ENCODE data around the gene PIP5K1B. TPM values are rescaled to one million over a fixed set of nuclear protein-coding genes. Genes with fewer than 3 reads are reported as not detected.

The PIP5K1B gene
- total RNA-seq, 1 experiment from 2014 or later = 2.5 TPM

- Histone ChIP-seq H3K18ac (ENCODE audit: insufficient read length, low read depth, low read length) (no peak overlapping the region), H3K56ac (ENCODE audit: insufficient read length, low read depth, low read length) (no peak overlapping the region), H3K79me2 (ENCODE audit: insufficient read depth, low read length) (no peaks in the 10 kb centered on the region), H3K27ac (ENCODE audit: insufficient read length, low read depth, low read length) (no peak overlapping the region), H2BK12ac (ENCODE audit: insufficient read length, low read depth, low read length) (no peak overlapping the region), H2BK5ac (ENCODE audit: insufficient read length, low read length) (no peak overlapping the region), H4K20me1 (ENCODE audit: control insufficient read depth, insufficient read depth, insufficient read length) (no peaks in the 10 kb centered on the region), H3K79me1 (ENCODE audit: insufficient read depth, low read depth, low read length, poor library complexity, severe bottlenecking) (no peaks in the 10 kb centered on the region), H4K8ac (replicated peaks; ENCODE audit: insufficient read length, low read depth, low read length) (no peak overlapping the region), H3K4ac (ENCODE audit: low read depth, low read length) (no peak overlapping the region), H2AFZ (ENCODE audit: low read length) (peak overlapping the region; percentile 48), H3K4me1 (ENCODE audit: insufficient read depth, low read length) (peaks cover 3% of the 10 kb centered on the region; the same call in 1 of the 2 replicates), H3K9me3 (ENCODE audit: control insufficient read depth, low read depth, low read length) (no peaks in the 10 kb centered on the region), H3K4me2 (ENCODE audit: insufficient read depth, insufficient read length, low read length) (no peak overlapping the region), H3K14ac (ENCODE audit: insufficient read depth, low read length) (no peak overlapping the region), H3K23me2 (ENCODE audit: insufficient read length, low read depth, low read length, poor library complexity, severe bottlenecking) (no peaks in the 10 kb centered on the region), H2AK5ac (ENCODE audit: insufficient read length, low read length) (no peak overlapping the region), H3K23ac (ENCODE audit: insufficient read length, low read depth, low read length) (no peak overlapping the region), H3T11ph (ENCODE audit: low read length) (no peak overlapping the region), H4K5ac (ENCODE audit: insufficient read length, low read depth, low read length) (no peak overlapping the region), H2BK120ac (ENCODE audit: low read depth, low read length, poor library complexity, severe bottlenecking) (no peak overlapping the region), H4K91ac (ENCODE audit: insufficient read length, low read depth, low read length) (no peak overlapping the region), H3K9ac (ENCODE audit: extremely low read depth, insufficient read length, low read length) (no peak overlapping the region), H3K27me3 (ENCODE audit: insufficient read depth, low read length) (no peaks in the 10 kb centered on the region), H2BK15ac (ENCODE audit: low read depth, low read length) (no peak overlapping the region), H2BK20ac (ENCODE audit: low read depth, low read length, poor library complexity, severe bottlenecking) (no peak overlapping the region)
- no peak for DNase-seq
- Mint-ChIP-seq H3K27me3 (ENCODE audit: low read depth) (no peaks in the 10 kb centered on the region), H3K9me3 (no peaks in the 10 kb centered on the region), H3K27ac (no peak overlapping the region; a peak in 1 of 7 replicates), H3K36me3 (ENCODE audit: insufficient read depth in 1 of 3, low read depth in 3 of 3) (no peaks in the 10 kb centered on the region; a peak in 1 of 7 replicates), H3K4me3 (no peak overlapping the region), H3K4me1 (peaks cover 0 to 2% of the 10 kb centered on the region in 2 experiments; a peak in 1 of 4 replicates)
- TF ChIP-seq CTCF (conservative IDR thresholded peaks at IDR 0.05) = no peak
Observed at GRCh38 chr9:68912561-68912960, 207.5 kb downstream of the PIP5K1B start.
